ENCODE measurements around the gene AP2A1. TPM values are rescaled to one million over a fixed set of nuclear protein-coding genes. Genes with fewer than 3 reads are reported as not detected.

Gene AP2A1
- total and polyA plus RNA-seq, 9 of the 15 experiments (the other 6 are each of a cell fraction or from before 2014, with no cell fraction given), result 0.55 to 150 (median 31.9) TPM

DNA sequence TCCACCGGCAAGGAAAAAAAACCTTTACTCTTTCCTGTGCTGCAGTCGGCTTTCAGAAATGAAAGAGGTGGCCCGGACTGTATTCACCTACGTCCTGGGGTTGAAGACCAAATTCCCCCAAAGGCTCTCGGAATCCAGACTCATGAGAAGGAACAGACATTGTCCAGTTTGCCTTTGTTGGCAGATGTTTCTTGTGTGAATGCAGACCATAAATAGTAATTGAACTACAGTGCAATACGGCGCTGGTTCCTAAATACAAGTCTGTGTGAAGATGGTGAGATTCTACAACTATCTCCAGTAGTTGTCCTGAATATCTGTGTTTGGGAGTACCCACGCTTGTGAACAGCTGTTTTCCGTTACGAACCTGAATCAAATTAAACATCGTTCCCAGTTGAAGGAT, 72.9 kb downstream of the AP2A1 start (continued):
- TF ChIP-seq PRPF4 (IDR thresholded peaks at IDR 0.05; ENCODE audit: insufficient read depth, low read depth, low read length, poor library complexity, severe bottlenecking), result no peak
- no peak for TF ChIP-seq NCOA1 (IDR thresholded peaks at IDR 0.05; ENCODE audit: low read depth)
- TF ChIP-seq ZNF24 (IDR thresholded peaks at IDR 0.05), result no peak
- no peak for TF ChIP-seq PRMT5 (CRISPR knock-in tag; IDR thresholded peaks at IDR 0.05)
- no peak for TF ChIP-seq THRAP3 (IDR thresholded peaks at IDR 0.05; ENCODE audit: borderline replicate concordance)
- no peak for TF ChIP-seq BCOR (IDR thresholded peaks at IDR 0.05)
- TF ChIP-seq ZNF165 (CRISPR knock-in tag; IDR thresholded peaks at IDR 0.05; ENCODE audit: borderline replicate concordance), result no peak
- TF ChIP-seq, protein P1, sequence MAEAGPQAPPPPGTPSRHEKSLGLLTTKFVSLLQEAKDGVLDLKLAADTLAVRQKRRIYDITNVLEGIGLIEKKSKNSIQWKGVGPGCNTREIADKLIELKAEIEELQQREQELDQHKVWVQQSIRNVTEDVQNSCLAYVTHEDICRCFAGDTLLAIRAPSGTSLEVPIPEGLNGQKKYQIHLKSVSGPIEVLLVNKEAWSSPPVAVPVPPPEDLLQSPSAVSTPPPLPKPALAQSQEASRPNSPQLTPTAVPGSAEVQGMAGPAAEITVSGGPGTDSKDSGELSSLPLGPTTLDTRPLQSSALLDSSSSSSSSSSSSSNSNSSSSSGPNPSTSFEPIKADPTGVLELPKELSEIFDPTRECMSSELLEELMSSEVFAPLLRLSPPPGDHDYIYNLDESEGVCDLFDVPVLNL (CRISPR knock-in tag; IDR thresholded peaks at IDR 0.05; ENCODE audit: low read depth), result no peak
- no peak for TF ChIP-seq ZNF586 (CRISPR knock-in tag; conservative IDR thresholded peaks at IDR 0.05)
- TF ChIP-seq ZBTB26 (CRISPR knock-in tag; IDR thresholded peaks at IDR 0.05), result no peak

DNA sequence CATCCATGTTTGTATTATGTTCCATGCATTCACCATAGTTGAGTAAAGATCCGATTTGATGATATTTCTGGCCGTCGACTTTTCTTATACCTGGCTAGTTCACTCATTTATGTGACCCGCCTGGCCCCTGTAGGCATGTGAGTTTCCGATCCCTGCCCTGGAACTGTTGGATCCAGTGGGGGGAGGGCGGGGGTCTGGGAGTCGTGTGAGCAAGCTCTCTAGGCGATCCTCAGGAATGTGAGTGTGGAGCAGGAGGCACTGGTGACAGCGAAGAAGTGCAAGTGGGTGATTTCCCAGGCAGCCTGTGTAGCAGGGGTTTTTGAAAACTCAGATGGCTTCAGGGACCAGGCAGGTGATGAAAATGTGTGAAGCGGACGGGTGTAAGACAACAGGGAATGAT, 73.5 kb downstream of the AP2A1 start:
- Histone ChIP-seq H3K4me2 (ENCODE audit: insufficient read depth, low read length) (no peak overlapping the region), H3K4me1 (replicated peaks in 1 of 2; ENCODE audit: control insufficient read depth in 2 of 2, insufficient read depth in 2 of 2, low read length in 2 of 2) (peaks cover 0 to 23% of the 10 kb centered on the region in 2 experiments; a peak in 2 of 5 replicates), H3K9me3 (replicated peaks; ENCODE audit: control insufficient read depth, insufficient read depth, low read depth, low read length) (no peaks in the 10 kb centered on the region), H2AFZ (ENCODE audit: low read depth, low read length) (no peak overlapping the region), H3K79me2 (ENCODE audit: control insufficient read depth, insufficient read depth, low read length) (no peaks in the 10 kb centered on the region), H4K20me1 (replicated peaks; ENCODE audit: control insufficient read depth, insufficient read depth, low read length) (no peaks in the 10 kb centered on the region), H3K27ac (ENCODE audit: extremely low read depth, low read depth, low read length) (no peak overlapping the region), H3K27me3 (ENCODE audit: control insufficient read depth in 2 of 2, insufficient read depth in 2 of 2, low read length in 2 of 2) (no peaks in the 10 kb centered on the region), H3K9ac (ENCODE audit: insufficient read depth in 1 of 2, low read depth in 2 of 2, low read length in 2 of 2) (peak overlapping the region in 1 of 2 experiments; percentile 43; a peak in 1 of 4 replicates), H3K4me3 (no peak overlapping the region), H3K9me1 (ENCODE audit: control insufficient read depth, insufficient read depth, low read length) (peaks cover 2% of the 10 kb centered on the region), H3K36me3 (ENCODE audit: control insufficient read depth, insufficient read depth, low read length) (peaks cover 56% of the 10 kb centered on the region)
- BruUV-seq (replicated peaks), result no TSS peak
- ChIA-PET CTCF (ENCODE audit: low intra/inter-chr PET ratio) (no interaction called here), POLR2A (interaction anchor here (2.2 kb wide), 1 partner anchor 10 kb away, joined by 7 read pairs; no protein-coding TSS in a partner anchor)
- FAIRE-seq (no peak), ATAC-seq (no peak), DNase-seq (ENCODE audit: extremely low read depth in 1 of 4, low spot score in 3 of 4) (no peak)
- in situ Hi-C loops (cut with MboI), result no loop called here
- 95% methylated on average over 9 of the region's 11 CpGs for WGBS (ENCODE audit: insufficient coverage, low coverage, missing lambda C conversion rate)
- intact Hi-C loops (cut with micrococcal nuclease), result no loop called here
- TF ChIP-seq ID3 (CRISPR knock-in tag; IDR thresholded peaks at IDR 0.05) (no peak), ID3 (tag; IDR thresholded peaks at IDR 0.05) (no peak), ZNF696 (CRISPR knock-in tag; conservative IDR thresholded peaks at IDR 0.05) (no peak), ZNF184 (CRISPR knock-in tag; IDR thresholded peaks at IDR 0.05) (no peak), TCF7L2 (IDR thresholded peaks at IDR 0.05; ENCODE audit: low read depth, low read length) (no peak), SOX6 (IDR thresholded peaks at IDR 0.05) (no peak), ZNF277 (CRISPR knock-in tag; IDR thresholded peaks at IDR 0.05; ENCODE audit: borderline replicate concordance) (no peak), PTBP1 (IDR thresholded peaks at IDR 0.05; ENCODE audit: low read depth, low read length) (no peak)
